Measurements from ENCODE around the gene SYNDIG1. TPM values are rescaled to one million over a fixed set of nuclear protein-coding genes. Genes with fewer than 3 reads are reported as not detected.

Gene SYNDIG1
- total RNA-seq, 1 experiment from 2014 or later, result 17.9 TPM

- intact Hi-C loops (cut with micrococcal nuclease; ENCODE audit: unreplicated experiment), result no loop called here
- no peak overlapping the region for H3K27ac ChIP-seq (ENCODE audit: low read depth, low read length, poor library complexity, severe bottlenecking)
- CTCF ChIA-PET, result no interaction called here
- H3K4me1 ChIP-seq (ENCODE audit: insufficient read depth, low read length, poor library complexity, severe bottlenecking), result no peaks in the 10 kb centered on the region
- H3K9me3 ChIP-seq (ENCODE audit: low read depth, low read length, poor library complexity, severe bottlenecking), result no peaks in the 10 kb centered on the region
- H3K36me3 ChIP-seq (ENCODE audit: insufficient read depth, low read length, poor library complexity, severe bottlenecking), result no peaks in the 10 kb centered on the region
- H3K4me3 ChIP-seq (ENCODE audit: low read depth, low read length, poor library complexity, severe bottlenecking), result no peak overlapping the region
- no peak for TF ChIP-seq CTCF (conservative IDR thresholded peaks at IDR 0.05; ENCODE audit: low read depth, low read length)
- TF ChIP-seq EZH2 (IDR thresholded peaks at IDR 0.05; ENCODE audit: borderline replicate concordance, low read depth, low read length, poor library complexity, severe bottlenecking), result no peak
- POLR2A ChIA-PET (ENCODE audit: low non-redundant PET), result no interaction called here
- H3K27me3 ChIP-seq (replicated peaks; ENCODE audit: insufficient read depth, low read depth, low read length, poor library complexity), result no peaks in the 10 kb centered on the region
- BruUV-seq (replicated peaks), result no TSS peak
- DNase-seq (ENCODE audit: low spot score), result no peak
Measured at GRCh38 chr20:24668384-24668702, 198.9 kb downstream of the SYNDIG1 start.

DNA sequence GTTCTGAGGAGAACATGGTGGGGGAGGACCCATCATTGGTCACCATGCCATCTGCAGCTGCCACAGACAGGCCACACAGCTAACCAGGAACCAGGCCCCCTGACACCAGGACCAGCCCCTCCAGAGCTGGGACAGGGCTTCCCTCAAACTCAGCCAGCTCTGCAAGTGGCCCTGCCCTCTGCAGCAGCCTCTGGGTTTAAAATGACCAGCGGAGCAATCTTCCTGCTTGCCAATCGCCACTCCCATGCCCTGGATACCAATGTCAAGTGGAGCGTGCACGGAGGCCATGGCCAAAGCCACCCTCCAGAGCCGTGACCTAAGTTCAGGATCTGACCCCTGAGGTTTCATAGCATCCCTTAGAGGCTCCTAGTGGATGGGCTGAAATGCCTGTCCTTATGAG is 199.4 kb downstream of the SYNDIG1 start:
- ChIA-PET CTCF (no interaction called here), POLR2A (ENCODE audit: low non-redundant PET) (no interaction called here)
- Histone ChIP-seq H3K4me1 (ENCODE audit: insufficient read depth, low read length, poor library complexity, severe bottlenecking) (no peaks in the 10 kb centered on the region), H3K27ac (ENCODE audit: low read depth, low read length, poor library complexity, severe bottlenecking) (no peak overlapping the region), H3K4me3 (ENCODE audit: low read depth, low read length, poor library complexity, severe bottlenecking) (no peak overlapping the region), H3K9me3 (ENCODE audit: low read depth, low read length, poor library complexity, severe bottlenecking) (no peaks in the 10 kb centered on the region), H3K36me3 (ENCODE audit: insufficient read depth, low read length, poor library complexity, severe bottlenecking) (no peaks in the 10 kb centered on the region), H3K27me3 (replicated peaks; ENCODE audit: insufficient read depth, low read depth, low read length, poor library complexity) (no peaks in the 10 kb centered on the region)
- intact Hi-C loops (cut with micrococcal nuclease; ENCODE audit: unreplicated experiment), result no loop called here
- DNase-seq (ENCODE audit: low spot score), result no peak
- no TSS peak for BruUV-seq (replicated peaks)
- TF ChIP-seq EZH2 (IDR thresholded peaks at IDR 0.05; ENCODE audit: borderline replicate concordance, low read depth, low read length, poor library complexity, severe bottlenecking), result no peak
- no peak for TF ChIP-seq CTCF (conservative IDR thresholded peaks at IDR 0.05; ENCODE audit: low read depth, low read length)

- no peak overlapping the region for H3K4me3 ChIP-seq (ENCODE audit: low read depth, low read length, poor library complexity, severe bottlenecking)
- intact Hi-C loops (cut with micrococcal nuclease; ENCODE audit: unreplicated experiment), result no loop called here
- H3K4me1 ChIP-seq (ENCODE audit: insufficient read depth, low read length, poor library complexity, severe bottlenecking), result no peaks in the 10 kb centered on the region
- ChIA-PET POLR2A (ENCODE audit: low non-redundant PET) (no interaction called here), CTCF (no interaction called here)
- DNase-seq (ENCODE audit: low spot score), result no peak
- BruUV-seq (replicated peaks), result no TSS peak
- TF ChIP-seq EZH2 (IDR thresholded peaks at IDR 0.05; ENCODE audit: borderline replicate concordance, low read depth, low read length, poor library complexity, severe bottlenecking) (no peak), CTCF (conservative IDR thresholded peaks at IDR 0.05; ENCODE audit: low read depth, low read length) (no peak)
- no peaks in the 10 kb centered on the region for H3K27me3 ChIP-seq (replicated peaks; ENCODE audit: insufficient read depth, low read depth, low read length, poor library complexity)
- no peak overlapping the region for H3K27ac ChIP-seq (ENCODE audit: low read depth, low read length, poor library complexity, severe bottlenecking)
- no peaks in the 10 kb centered on the region for H3K36me3 ChIP-seq (ENCODE audit: insufficient read depth, low read length, poor library complexity, severe bottlenecking)
- H3K9me3 ChIP-seq (ENCODE audit: low read depth, low read length, poor library complexity, severe bottlenecking), result no peaks in the 10 kb centered on the region
Measured at GRCh38 chr20:24669701-24670100, 200.3 kb downstream of the SYNDIG1 start.

Measured in A673 (cell line).